ENCODE results near the gene TPR.

DNA sequence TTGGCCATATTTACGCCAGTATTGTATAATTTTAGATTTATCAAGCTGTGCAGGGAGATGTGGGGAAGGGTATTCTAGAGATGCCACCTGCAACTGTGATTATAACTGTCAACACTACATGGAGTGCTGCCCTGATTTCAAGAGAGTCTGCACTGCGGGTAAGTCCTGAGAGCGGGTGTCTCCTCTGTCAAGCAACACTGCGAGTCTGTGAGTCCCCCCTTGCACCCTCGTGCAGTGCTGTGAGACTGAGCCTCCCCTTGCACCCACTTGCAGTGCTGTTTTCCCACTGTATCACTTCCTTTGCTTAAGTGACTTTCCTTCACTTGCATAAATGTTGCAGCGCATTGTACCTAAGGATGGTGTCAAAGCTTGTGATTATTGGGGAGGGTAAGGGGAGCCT is 75.0 kb downstream of the TPR start:
- no peak for TF ChIP-seq CTCF (IDR thresholded peaks at IDR 0.05)
- no peak for TF ChIP-seq EZH2 (IDR thresholded peaks at IDR 0.05; ENCODE audit: borderline replicate concordance, insufficient read depth, low read depth, low read length, poor library complexity, severe bottlenecking)

Data from B cell (primary cell).